IMR-90 (cell line): ENCODE data around the gene PMEPA1. TPM values are rescaled to one million over a fixed set of nuclear protein-coding genes. Genes with fewer than 3 reads are reported as not detected.
A peak's percentile ranks its signal among the peaks of the same experiment; 100 is the strongest.

Experiments used
- ATAC-seq: fragments of 200-7000 bp; cut with Tn5 transposase; 2 replicates; pipeline ENCODE4 v1.9.1; 2020; ENCODE audit warnings: low read depth, mild to moderate bottlenecking, moderate library complexity
- BruUV-seq: library from RNA; stranded (reverse); fragments of 400-500 nt; replicated peaks from 2 replicates; lab custom pipeline; 2021; lab: Mats Ljungman, UMichigan
- CTCF ChIA-PET: fragments of 300-600 bp; formaldehyde crosslinking; extraction: SDS; loops from one replicate; lab custom pipeline; 2021; ENCODE audit warnings: antibody characterized with exemption; lab: Yijun Ruan, JAX
- POLR2A ChIA-PET: fragments of 300-600 bp; sonication (Branson Sonifier 250); formaldehyde crosslinking; loops from one replicate; lab custom pipeline; 2022; ENCODE audit warnings: antibody characterized with exemption; ENCODE audit not compliant: unreplicated experiment; lab: Charles Lee
- DNase-seq: peaks from one replicate; pipeline ENCODE4 v3.0.0; 2013
- H2AFZ ChIP-seq: replicated peaks from 2 replicates; pipeline ENCODE3; 2013; ENCODE audit warnings: low read length, mild to moderate bottlenecking; ENCODE audit not compliant: poor library complexity
- H2AK5ac ChIP-seq: 2 replicates; pipeline ENCODE4 v1.6.1; 2013; ENCODE audit warnings: low read depth, low read length, inconsistent platforms
- H2AK9ac ChIP-seq: replicated peaks from 2 replicates; pipeline ENCODE3; 2013; ENCODE audit warnings: mild to moderate bottlenecking, low read depth, low read length, moderate library complexity; ENCODE audit not compliant: poor library complexity
- H2BK120ac ChIP-seq: 2 replicates; pipeline ENCODE4 v1.6.1; 2013; ENCODE audit warnings: low read depth, low read length, inconsistent platforms
- H2BK15ac ChIP-seq: 3 replicates; pipeline ENCODE4 v1.6.1; 2013; ENCODE audit warnings: low read depth, low read length, inconsistent platforms
- H2BK20ac ChIP-seq: 2 replicates; pipeline ENCODE4 v1.6.1; 2013; ENCODE audit warnings: low read depth, mild to moderate bottlenecking, inconsistent platforms, low read length, moderate library complexity
- H2BK5ac ChIP-seq: 2 replicates; pipeline ENCODE4 v1.6.1; 2013; ENCODE audit warnings: mild to moderate bottlenecking, low read depth, low read length, inconsistent platforms; ENCODE audit not compliant: poor library complexity, severe bottlenecking
- H3K14ac ChIP-seq: replicated peaks from 2 replicates; pipeline ENCODE4 v1.6.1; 2013; ENCODE audit warnings: low read depth, low read length, inconsistent platforms
- H3K18ac ChIP-seq: 2 replicates; pipeline ENCODE4 v1.6.1; 2013; ENCODE audit warnings: low read depth, low read length, control low read depth
- H3K23ac ChIP-seq: 2 replicates; pipeline ENCODE4 v1.6.1; 2013; ENCODE audit warnings: low read depth, low read length, inconsistent platforms
- H3K27ac ChIP-seq: 2 replicates; pipeline ENCODE4 v1.5.1; 2013; ENCODE audit warnings: mild to moderate bottlenecking, control low read depth, low read length; ENCODE audit not compliant: insufficient read depth
- H3K27me3 ChIP-seq: 2 replicates; pipeline ENCODE4 v1.6.1; 2013; ENCODE audit warnings: low read length; ENCODE audit not compliant: control insufficient read depth, insufficient read depth
- H3K36me3 ChIP-seq: 2 replicates; pipeline ENCODE4 v1.6.1; 2013; ENCODE audit warnings: low read length, mixed read lengths; ENCODE audit not compliant: control insufficient read depth, insufficient read depth
- H3K4ac ChIP-seq: 2 replicates; pipeline ENCODE4 v1.6.1; 2013; ENCODE audit warnings: low read depth, low read length, inconsistent platforms
- H3K4me1 ChIP-seq: 2 replicates; pipeline ENCODE4 v1.6.1; 2013; ENCODE audit warnings: low read length, mixed read lengths; ENCODE audit not compliant: control insufficient read depth, insufficient read depth
- H3K4me2 ChIP-seq: 2 replicates; pipeline ENCODE4 v1.6.1; 2013; ENCODE audit warnings: low read depth, mild to moderate bottlenecking, control low read depth, low read length, moderate library complexity
- H3K4me3 ChIP-seq: 2 replicates; pipeline ENCODE4 v1.5.1; 2013; ENCODE audit warnings: low read depth, mild to moderate bottlenecking, control low read depth, low read length, moderate library complexity; ENCODE audit not compliant: insufficient read depth
- H3K56ac ChIP-seq: 2 replicates; pipeline ENCODE4 v1.6.1; 2013; ENCODE audit warnings: low read length, inconsistent platforms; ENCODE audit not compliant: insufficient read depth; ENCODE audit errors: extremely low read depth
- H3K79me1 ChIP-seq, 2 experiments: 2 replicates each; pipeline ENCODE4 v1.6.1; 2013; ENCODE audit warnings: low read length in 2 of 2, inconsistent platforms in 1 of 2, low read depth in 1 of 2
- H3K9ac ChIP-seq: 2 replicates; pipeline ENCODE4 v1.6.1; 2013; ENCODE audit warnings: low read depth, low read length, control low read depth
- H3K9me1 ChIP-seq: 2 replicates; pipeline ENCODE4 v1.6.1; 2013; ENCODE audit warnings: low read length, inconsistent platforms; ENCODE audit not compliant: insufficient read depth
- H3K9me3 ChIP-seq: 2 replicates; pipeline ENCODE4 v1.6.1; 2013; ENCODE audit warnings: low read length; ENCODE audit not compliant: control insufficient read depth, insufficient read depth
- H4K20me1 ChIP-seq: 2 replicates; pipeline ENCODE4 v1.6.1; 2013; ENCODE audit warnings: low read length, inconsistent platforms; ENCODE audit not compliant: insufficient read depth
- H4K5ac ChIP-seq: 2 replicates; pipeline ENCODE4 v1.6.1; 2013; ENCODE audit warnings: mild to moderate bottlenecking, low read depth, low read length, control low read depth
- H4K8ac ChIP-seq, 2 experiments: 2 replicates each; pipeline ENCODE4 v1.6.1; 2013; ENCODE audit warnings: low read depth in 2 of 2, low read length in 2 of 2, control low read depth in 1 of 2, inconsistent platforms in 1 of 2
- H4K91ac ChIP-seq: 2 replicates; pipeline ENCODE4 v1.6.1; 2013; ENCODE audit warnings: low read depth, low read length, inconsistent platforms; ENCODE audit not compliant: insufficient read depth
- BHLHE40 ChIP-seq: fragments of 150-350 bp; IDR thresholded peaks from 2 replicates; pipeline ENCODE4 v1.6.1; 2016; ENCODE audit warnings: mild to moderate bottlenecking, low read depth, low read length
- CEBPB ChIP-seq: IDR thresholded peaks from 2 replicates; pipeline ENCODE4 v1.6.1; 2012; ENCODE audit warnings: low read depth, low read length, improper control_type of control experiment
- CHD1 ChIP-seq: IDR thresholded peaks from 2 replicates; pipeline ENCODE4 v1.6.1; 2012; ENCODE audit warnings: low read depth, low read length, improper control_type of control experiment
- CTCF ChIP-seq: conservative IDR thresholded peaks from 2 replicates; pipeline ENCODE4 v1.5.1; 2012; ENCODE audit warnings: mild to moderate bottlenecking, low read depth, low read length, improper control_type of control experiment
- ELK1 ChIP-seq: fragments of 150-350 bp; IDR thresholded peaks from 2 replicates; pipeline ENCODE4 v1.6.1; 2016; ENCODE audit warnings: low read depth, mild to moderate bottlenecking, low read length, moderate library complexity, borderline replicate concordance
- FOS ChIP-seq: fragments of 150-350 bp; IDR thresholded peaks from 2 replicates; pipeline ENCODE4 v1.6.1; 2016; ENCODE audit warnings: low read depth, low read length
- MAFK ChIP-seq: IDR thresholded peaks from 2 replicates; pipeline ENCODE4 v1.6.1; 2012; ENCODE audit warnings: low read depth, low read length, improper control_type of control experiment
- MAZ ChIP-seq: IDR thresholded peaks from 2 replicates; pipeline ENCODE4 v1.6.1; 2012; ENCODE audit warnings: low read depth, mild to moderate bottlenecking, low read length, improper control_type of control experiment, moderate library complexity, borderline replicate concordance
- MXI1 ChIP-seq: IDR thresholded peaks from 2 replicates; pipeline ENCODE4 v1.6.1; 2012; ENCODE audit warnings: low read depth, mild to moderate bottlenecking, low read length, moderate library complexity, borderline replicate concordance
- NFE2L2 ChIP-seq: fragments of 150-350 bp; IDR thresholded peaks from 2 replicates; pipeline ENCODE4 v1.6.1; 2016; ENCODE audit warnings: low read depth, mild to moderate bottlenecking, low read length
- POLR2A ChIP-seq: IDR thresholded peaks from 2 replicates; pipeline ENCODE4 v1.6.1; 2012; ENCODE audit warnings: mild to moderate bottlenecking, low read depth, low read length
- RAD21 ChIP-seq: IDR thresholded peaks from 2 replicates; pipeline ENCODE4 v1.6.1; 2012; ENCODE audit warnings: low read length, improper control_type of control experiment
- RCOR1 ChIP-seq: IDR thresholded peaks from 2 replicates; pipeline ENCODE4 v1.6.1; 2012; ENCODE audit warnings: mild to moderate bottlenecking, low read length, improper control_type of control experiment; ENCODE audit not compliant: insufficient replicate concordance
- RFX5 ChIP-seq: IDR thresholded peaks from 2 replicates; pipeline ENCODE4 v1.8.0; 2012; ENCODE audit warnings: low read depth, mild to moderate bottlenecking, low read length, moderate library complexity
- SMC3 ChIP-seq: fragments of 150-350 bp; IDR thresholded peaks from 2 replicates; pipeline ENCODE4 v1.6.1; 2016; ENCODE audit warnings: low read depth, mild to moderate bottlenecking, antibody characterized with exemption, low read length, moderate library complexity
- USF2 ChIP-seq: fragments of 150-350 bp; IDR thresholded peaks from 2 replicates; pipeline ENCODE4 v1.6.1; 2017; ENCODE audit warnings: mild to moderate bottlenecking, antibody characterized with exemption, low read length, low read depth
- WGBS, 2 experiments: methylation state at CpG; one replicate each; pipeline versions ENCODE4 v1.1.5 to v1.1.7; 2013; ENCODE audit warnings: missing lambda C conversion rate in 2 of 2; ENCODE audit not compliant: insufficient read length in 1 of 2; ENCODE audit errors: extremely low coverage in 2 of 2; 5-methylcytosine and 5-hydroxymethylcytosine counted together
- dilution Hi-C: fragments of 300-500 bp; cut with HindIII; formaldehyde crosslinking; loops from one replicate; pipeline ENCODE4 v1.14.3; 2018; ENCODE audit warnings: low sequenced_read_pairs; ENCODE audit not compliant: unreplicated experiment
- in situ Hi-C: fragments of 300-500 bp; cut with MboI; formaldehyde crosslinking; loops from 3 replicates; pipeline ENCODE4 v1.14.3; 2019; ENCODE audit warnings: low sequenced_read_pairs, inconsistent platforms, mixed read lengths
- intact Hi-C: fragments of 100-400 bp; cut with micrococcal nuclease; formaldehyde crosslinking; loops from 2 replicates; pipeline ENCODE4 v1.10.0; 2022
- polyA plus RNA-seq, 3 experiments: library from polyadenylated mRNA; depleted of rRNA; stranded (reverse); fragments of >200 nt; gene quantifications; 2 replicates each; pipeline ENCODE4 v1.2.3, GENCODE V29; 2012; ENCODE audit warnings: low replicate concordance in 1 of 3
- total RNA-seq: library from RNA; depleted of rRNA; stranded (reverse); fragments of >200 nt; gene quantifications from 2 replicates; pipeline ENCODE4 v1.2.3, GENCODE V29; 2012

Gene PMEPA1
- total and polyA plus RNA-seq, 2 of the 4 experiments (the other 2 are of a cell fraction), result 2.0 to 6.9 TPM

- CTCF ChIA-PET, result no interaction called here
Measured at GRCh38 chr20:57749131-57749690, 39.4 kb upstream of the PMEPA1 start.

More at GRCh38 chr20:57749131-57749690, 39.4 kb upstream of the PMEPA1 start:
- ATAC-seq (peak; percentile 19; the same call in 1 of the 2 replicates), DNase-seq (no peak)
- no peaks in the 10 kb centered on the region for H3K36me3 ChIP-seq
- BruUV-seq, result no TSS peak
- in situ Hi-C loops, result no loop called here
- no CpG with 5 or more reads among the region's 13 CpGs for WGBS, 2 experiments
- H3K4ac ChIP-seq, result no peak overlapping the region
- H3K79me1 ChIP-seq, result no peaks in the 10 kb centered on the region
- peaks cover 25% of the 10 kb centered on the region for H3K27me3 ChIP-seq
- peak overlapping the region; percentile 43; the same call in 1 of the 2 replicates for H3K4me2 ChIP-seq
- intact Hi-C loops, result no loop called here
- no peak overlapping the region for H3K23ac ChIP-seq
- H2AK5ac ChIP-seq, result no peak overlapping the region
- H3K18ac ChIP-seq, result no peak overlapping the region
- no peak overlapping the region for H2BK120ac ChIP-seq
- no peak overlapping the region for H4K5ac ChIP-seq
- H4K91ac ChIP-seq, result no peak overlapping the region
- H3K9me1 ChIP-seq, result no peaks in the 10 kb centered on the region
- no peak overlapping the region for H2BK15ac ChIP-seq
- no peak overlapping the region for H3K4me3 ChIP-seq
- H3K27ac ChIP-seq, result no peak overlapping the region
- H2AFZ ChIP-seq, result peak overlapping the region; percentile 77
- H4K8ac ChIP-seq, result no peak overlapping the region
- H2AK9ac ChIP-seq, result no peak overlapping the region
- TF ChIP-seq MAZ, result no peak
- TF ChIP-seq SMC3, result no peak
- no peak for TF ChIP-seq USF2
- TF ChIP-seq FOS, result no peak
- TF ChIP-seq RCOR1, result no peak
- no peak for TF ChIP-seq CTCF
- no peak for TF ChIP-seq RAD21
- TF ChIP-seq CEBPB, result no peak
- TF ChIP-seq POLR2A, result no peak
- TF ChIP-seq CHD1, result no peak
- no peak for TF ChIP-seq RFX5
- no peak for TF ChIP-seq BHLHE40
- TF ChIP-seq MAFK, result no peak
- TF ChIP-seq MXI1, result no peak
- no peak for TF ChIP-seq ELK1
- no peak for TF ChIP-seq NFE2L2
- peaks cover 6% of the 10 kb centered on the region for H3K4me1 ChIP-seq
- POLR2A ChIA-PET, result no interaction called here
- no peak overlapping the region for H3K14ac ChIP-seq
- H3K56ac ChIP-seq, result no peak overlapping the region
- dilution Hi-C loops, result no loop called here
- no peak overlapping the region for H2BK20ac ChIP-seq
- no peak overlapping the region for H3K9ac ChIP-seq
- no peak overlapping the region for H2BK5ac ChIP-seq
- H3K9me3 ChIP-seq, result peaks cover 3% of the 10 kb centered on the region; the same call in 1 of the 2 replicates
- no peaks in the 10 kb centered on the region; the same call in 1 of the 2 replicates for H4K20me1 ChIP-seq
